GM12864 (cell line): Measurements from ENCODE around the gene SPIN1.

ENCODE experiments used
- DNase-seq: peaks from one replicate; pipeline ENCODE4 v3.0.0-alpha.2; 2011; ENCODE audit warnings: low read depth
- H3K4me3 ChIP-seq: 2 replicates; pipeline ENCODE4 v1.5.1; 2011; ENCODE audit warnings: mild to moderate bottlenecking, low read depth, low read length, control low read depth
- TF ChIP-seq, protein P1 (sequence below): IDR thresholded peaks from 2 replicates; pipeline ENCODE4 v1.5.1; 2011; ENCODE audit warnings: low read depth, mild to moderate bottlenecking, moderate library complexity, low read length, control low read depth, inconsistent platforms; ENCODE audit errors: missing control alignments

SPIN1 gene

DNA sequence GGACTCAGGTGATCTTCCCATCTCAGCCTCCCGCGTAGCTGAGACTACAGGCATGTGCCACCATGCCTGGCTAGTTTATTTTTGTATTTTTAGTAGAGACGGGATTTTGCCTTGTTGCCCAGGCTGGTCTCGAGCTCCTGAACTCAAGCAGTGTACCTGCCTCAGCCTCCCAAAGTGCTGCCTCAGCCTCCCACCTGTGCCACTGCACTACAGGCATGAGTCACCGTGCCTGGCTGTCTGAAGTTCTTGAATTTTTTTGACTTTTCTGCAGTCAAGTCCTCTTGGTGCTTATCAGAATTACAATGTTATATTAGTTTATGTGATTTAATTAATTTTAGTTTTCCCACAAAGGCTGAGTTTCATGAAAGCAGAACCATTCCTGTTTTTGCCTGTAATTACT is 9.8 kb downstream of the SPIN1 start:
- TF ChIP-seq, protein P1, sequence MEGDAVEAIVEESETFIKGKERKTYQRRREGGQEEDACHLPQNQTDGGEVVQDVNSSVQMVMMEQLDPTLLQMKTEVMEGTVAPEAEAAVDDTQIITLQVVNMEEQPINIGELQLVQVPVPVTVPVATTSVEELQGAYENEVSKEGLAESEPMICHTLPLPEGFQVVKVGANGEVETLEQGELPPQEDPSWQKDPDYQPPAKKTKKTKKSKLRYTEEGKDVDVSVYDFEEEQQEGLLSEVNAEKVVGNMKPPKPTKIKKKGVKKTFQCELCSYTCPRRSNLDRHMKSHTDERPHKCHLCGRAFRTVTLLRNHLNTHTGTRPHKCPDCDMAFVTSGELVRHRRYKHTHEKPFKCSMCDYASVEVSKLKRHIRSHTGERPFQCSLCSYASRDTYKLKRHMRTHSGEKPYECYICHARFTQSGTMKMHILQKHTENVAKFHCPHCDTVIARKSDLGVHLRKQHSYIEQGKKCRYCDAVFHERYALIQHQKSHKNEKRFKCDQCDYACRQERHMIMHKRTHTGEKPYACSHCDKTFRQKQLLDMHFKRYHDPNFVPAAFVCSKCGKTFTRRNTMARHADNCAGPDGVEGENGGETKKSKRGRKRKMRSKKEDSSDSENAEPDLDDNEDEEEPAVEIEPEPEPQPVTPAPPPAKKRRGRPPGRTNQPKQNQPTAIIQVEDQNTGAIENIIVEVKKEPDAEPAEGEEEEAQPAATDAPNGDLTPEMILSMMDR = no peak
- H3K4me3 ChIP-seq = no peak overlapping the region
- no peak for DNase-seq

DNA sequence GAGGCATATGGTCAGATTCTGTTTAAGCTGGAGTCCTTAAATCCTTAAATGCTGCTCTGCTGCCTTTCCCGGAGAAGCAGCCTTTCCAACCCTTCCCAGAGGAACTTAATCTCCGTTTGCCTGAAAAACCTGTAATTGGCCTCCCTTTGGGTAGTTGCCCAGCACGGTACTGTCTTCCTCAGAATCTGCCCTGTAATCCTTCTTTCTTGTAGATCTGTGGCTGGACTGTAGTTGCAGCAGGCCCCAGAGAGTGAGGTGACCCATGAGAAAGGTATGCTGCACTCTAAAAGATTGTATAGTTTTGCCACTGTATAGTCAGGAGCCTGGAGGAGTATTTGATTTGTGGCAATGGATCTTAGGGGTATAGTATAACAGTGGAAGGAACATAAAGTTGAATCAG is 11.7 kb downstream of the SPIN1 start:
- DNase-seq = no peak
- TF ChIP-seq, protein P1 = no peak
- H3K4me3 ChIP-seq = no peak overlapping the region

DNA sequence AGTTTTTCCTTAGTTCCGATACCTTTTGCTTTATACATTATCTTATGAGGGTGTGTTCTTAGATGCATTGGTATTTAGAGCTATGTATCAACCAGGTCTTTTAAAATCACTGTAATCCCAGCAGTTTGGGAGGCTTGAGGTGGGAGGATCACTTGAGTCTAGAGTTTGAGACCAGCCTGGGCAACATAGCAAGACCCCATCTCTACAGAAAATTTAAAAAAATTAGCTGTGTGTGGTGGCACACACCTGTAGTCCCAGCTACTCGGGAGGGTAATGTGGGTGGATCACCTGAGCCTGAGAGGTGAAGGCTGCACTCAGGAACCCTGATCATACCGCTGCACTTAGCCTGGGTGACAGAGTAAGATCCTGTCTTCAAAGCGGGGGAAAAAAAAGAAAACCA is 15.1 kb downstream of the SPIN1 start:
- no peak for DNase-seq
- TF ChIP-seq, protein P1 = no peak
- H3K4me3 ChIP-seq = no peak overlapping the region

DNA sequence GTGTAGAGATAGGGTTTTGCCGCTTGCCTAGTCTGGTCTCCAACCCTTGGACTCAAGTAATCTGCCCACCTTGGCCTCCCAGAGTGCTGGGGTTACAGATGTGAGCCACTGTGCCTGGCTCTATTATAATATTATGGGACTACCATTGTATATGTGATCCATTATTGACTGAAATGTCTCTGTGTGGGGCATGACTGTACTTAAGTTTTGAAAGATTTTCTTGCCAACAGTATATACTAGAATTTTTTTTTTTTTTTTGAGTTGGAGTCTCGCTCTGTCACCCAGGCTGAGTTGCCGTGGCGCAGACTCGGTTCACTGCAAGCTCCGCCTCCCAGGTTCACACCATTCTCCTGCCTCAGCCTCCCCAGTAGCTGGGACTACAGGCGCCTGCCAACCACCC is 17.8 kb downstream of the SPIN1 start:
- no peak overlapping the region for H3K4me3 ChIP-seq
- DNase-seq = no peak
- TF ChIP-seq, protein P1 = no peak

DNA sequence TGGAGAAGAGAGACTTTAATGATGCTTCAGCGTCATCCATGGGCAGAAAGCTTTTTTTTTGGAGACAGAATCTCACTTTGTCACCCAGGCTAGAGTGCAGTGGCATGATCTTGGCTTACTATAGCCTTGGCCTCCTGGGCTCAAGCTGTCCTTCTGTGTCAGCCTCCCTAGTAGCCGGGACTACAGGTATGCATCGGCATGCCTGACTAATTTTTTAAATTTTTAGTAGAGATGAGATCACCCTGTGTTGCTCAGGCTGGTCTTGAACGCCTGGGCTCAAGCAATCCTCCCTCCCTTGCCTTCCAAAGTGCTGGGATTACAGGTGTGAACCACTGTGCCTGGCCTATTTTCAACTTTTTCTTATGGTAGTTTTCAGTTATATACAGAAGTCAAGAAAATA is 23.2 kb downstream of the SPIN1 start:
- TF ChIP-seq, protein P1 = no peak
- H3K4me3 ChIP-seq = no peak overlapping the region
- no peak for DNase-seq

DNA sequence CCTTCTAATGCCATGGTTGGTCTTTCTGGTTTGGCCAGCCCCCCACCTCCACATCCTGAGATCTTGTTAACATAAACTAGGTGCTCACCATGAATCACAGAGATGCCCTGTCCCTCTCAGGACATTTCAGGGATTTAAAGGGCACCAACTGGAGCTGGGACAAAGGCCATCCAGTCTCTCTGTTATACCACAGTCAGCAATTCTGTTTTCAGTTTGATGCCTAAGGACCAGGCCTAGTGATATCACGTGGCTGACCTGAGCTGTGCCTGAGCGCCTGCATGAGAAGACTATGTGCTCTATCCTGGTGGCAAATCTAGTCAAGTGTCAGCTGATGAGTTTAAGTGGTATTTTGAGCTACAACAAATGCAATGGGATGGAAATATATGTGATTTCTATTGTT is 26.1 kb downstream of the SPIN1 start:
- H3K4me3 ChIP-seq = no peak overlapping the region
- TF ChIP-seq, protein P1 = no peak
- DNase-seq = no peak

DNA sequence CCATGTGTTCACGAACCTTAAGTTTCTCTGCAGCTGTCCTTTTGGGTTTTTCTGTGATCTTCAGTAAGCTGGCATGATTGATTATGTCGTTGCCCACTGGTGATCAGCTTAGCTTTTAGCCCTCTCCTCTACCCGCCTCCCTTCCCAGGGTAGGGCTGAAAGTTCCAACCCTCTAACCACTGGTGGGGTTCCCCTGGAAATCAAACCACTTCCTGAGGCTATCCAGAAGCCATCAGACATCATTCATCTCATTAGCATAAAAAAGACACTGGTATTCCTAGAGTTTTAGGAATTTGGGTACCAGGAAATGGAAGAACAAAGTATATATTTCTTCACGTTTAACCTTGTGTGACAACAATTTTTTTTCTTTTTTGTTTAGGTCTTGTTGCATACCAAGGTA is 29.8 kb downstream of the SPIN1 start:
- no peak for DNase-seq
- TF ChIP-seq, protein P1 = no peak
- no peak overlapping the region for H3K4me3 ChIP-seq
